Measurements from ENCODE around the gene ALDH1A2. TPM values are rescaled to one million over a fixed set of nuclear protein-coding genes. Genes with fewer than 3 reads are reported as not detected.

Gene ALDH1A2
- total RNA-seq, 4 donors from 2014 or later, result 7.5 to 16.5 (median 11.5) TPM

DNA sequence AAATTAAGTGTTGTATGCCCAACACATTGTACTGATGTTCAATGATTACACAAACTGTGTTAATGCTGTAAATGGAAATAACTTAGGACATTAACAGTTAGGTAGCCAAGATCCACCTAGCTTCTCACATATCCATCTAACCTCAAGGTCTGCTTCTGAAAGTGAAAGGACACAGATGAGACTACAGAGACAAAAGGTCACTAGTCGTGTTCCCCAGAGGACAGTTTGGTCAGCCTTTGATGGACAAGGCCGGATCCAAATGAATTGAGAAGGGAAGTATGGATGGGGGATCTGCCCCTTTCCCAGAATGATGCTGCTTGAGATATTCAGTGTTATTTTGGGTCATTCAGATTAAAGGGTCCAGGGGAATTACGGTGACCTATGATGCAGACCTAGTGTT, 17.2 kb downstream of the ALDH1A2 start:
- TF ChIP-seq, protein P1, sequence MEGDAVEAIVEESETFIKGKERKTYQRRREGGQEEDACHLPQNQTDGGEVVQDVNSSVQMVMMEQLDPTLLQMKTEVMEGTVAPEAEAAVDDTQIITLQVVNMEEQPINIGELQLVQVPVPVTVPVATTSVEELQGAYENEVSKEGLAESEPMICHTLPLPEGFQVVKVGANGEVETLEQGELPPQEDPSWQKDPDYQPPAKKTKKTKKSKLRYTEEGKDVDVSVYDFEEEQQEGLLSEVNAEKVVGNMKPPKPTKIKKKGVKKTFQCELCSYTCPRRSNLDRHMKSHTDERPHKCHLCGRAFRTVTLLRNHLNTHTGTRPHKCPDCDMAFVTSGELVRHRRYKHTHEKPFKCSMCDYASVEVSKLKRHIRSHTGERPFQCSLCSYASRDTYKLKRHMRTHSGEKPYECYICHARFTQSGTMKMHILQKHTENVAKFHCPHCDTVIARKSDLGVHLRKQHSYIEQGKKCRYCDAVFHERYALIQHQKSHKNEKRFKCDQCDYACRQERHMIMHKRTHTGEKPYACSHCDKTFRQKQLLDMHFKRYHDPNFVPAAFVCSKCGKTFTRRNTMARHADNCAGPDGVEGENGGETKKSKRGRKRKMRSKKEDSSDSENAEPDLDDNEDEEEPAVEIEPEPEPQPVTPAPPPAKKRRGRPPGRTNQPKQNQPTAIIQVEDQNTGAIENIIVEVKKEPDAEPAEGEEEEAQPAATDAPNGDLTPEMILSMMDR (IDR thresholded peaks at IDR 0.05; ENCODE audit: low read depth), result no peak

DNA sequence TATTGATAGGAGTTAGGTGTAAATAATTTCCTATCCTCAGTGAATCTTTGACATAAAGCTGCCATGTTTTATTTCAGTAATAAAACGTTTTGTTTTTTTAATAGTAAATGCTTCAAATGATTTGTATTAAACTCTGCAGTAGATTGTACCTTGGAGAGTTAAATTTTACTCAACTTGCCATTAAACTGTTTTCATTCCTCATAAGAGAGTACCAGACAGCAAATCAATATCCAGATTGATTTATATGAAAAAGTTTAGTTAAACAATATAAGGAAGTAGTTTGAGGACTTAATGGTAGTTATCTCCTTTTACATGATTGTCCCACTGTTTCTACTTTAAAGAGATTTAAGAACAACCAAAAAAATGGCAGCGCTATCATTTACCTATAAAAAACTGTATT, 18.4 kb downstream of the ALDH1A2 start:
- TF ChIP-seq, protein P1 (IDR thresholded peaks at IDR 0.05; ENCODE audit: low read depth), result no peak

GRCh38 chr15:58046467-58046866, 19.0 kb downstream of the ALDH1A2 start:
- TF ChIP-seq, protein P1 (IDR thresholded peaks at IDR 0.05; ENCODE audit: low read depth), result no peak

GRCh38 chr15:58044551-58044950, 21.0 kb downstream of the ALDH1A2 start:
- TF ChIP-seq, protein P1 (IDR thresholded peaks at IDR 0.05; ENCODE audit: low read depth), result no peak

- TF ChIP-seq, protein P1 (IDR thresholded peaks at IDR 0.05; ENCODE audit: low read depth), result no peak
Measured at GRCh38 chr15:58043192-58043903, 22.2 kb downstream of the ALDH1A2 start.

DNA sequence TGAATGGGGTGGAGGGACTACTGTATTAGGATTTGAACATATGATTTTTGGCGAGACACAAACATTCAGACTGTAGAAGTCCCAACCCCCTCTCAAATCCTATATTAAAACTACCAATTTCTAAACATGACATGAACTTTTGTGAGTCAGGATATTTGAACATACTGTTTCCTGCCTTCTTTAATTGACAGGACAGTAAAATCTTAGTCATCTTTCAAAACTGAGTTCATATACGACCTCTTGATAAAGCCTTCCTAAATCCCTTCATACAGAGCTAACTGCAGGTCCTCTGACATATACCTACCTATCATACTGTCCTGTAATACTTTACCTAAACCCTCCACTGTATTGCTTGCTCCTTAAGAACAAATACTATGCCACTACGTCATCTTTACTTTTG, 23.5 kb downstream of the ALDH1A2 start:
- TF ChIP-seq, protein P1 (IDR thresholded peaks at IDR 0.05; ENCODE audit: low read depth), result no peak

- TF ChIP-seq, protein P1 (IDR thresholded peaks at IDR 0.05; ENCODE audit: low read depth), result no peak
Measured at GRCh38 chr15:58040150-58040549, 25.4 kb downstream of the ALDH1A2 start.

Data from subcutaneous adipose tissue (tissue), 4 donors.